ENCODE data around the gene EFNA5.
"Not testable (repeated sequence)": the region's sequence is repeated elsewhere in the genome, so short reads cannot be mapped to it uniquely, and the experiment has no call there.

The EFNA5 gene

DNA sequence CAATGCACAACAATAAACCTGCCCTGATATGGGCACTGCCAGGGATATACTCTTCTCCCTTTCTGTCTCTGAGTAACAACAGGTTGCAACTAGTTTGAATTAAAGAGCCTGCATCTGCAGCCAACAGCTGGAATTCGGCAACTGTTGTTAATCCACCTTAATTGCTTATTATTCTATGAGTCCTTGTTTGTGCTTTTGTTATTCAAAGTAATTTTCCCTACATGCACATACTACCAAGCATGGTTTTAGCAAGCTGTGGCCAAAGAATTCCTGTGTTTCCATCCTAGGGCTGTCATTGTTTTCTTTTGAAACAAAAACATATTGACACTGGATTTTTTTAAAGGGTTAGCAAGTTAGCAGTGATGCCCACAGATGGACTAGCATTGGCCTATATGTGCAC lies 171.5 kb downstream of the EFNA5 start:
- no peak overlapping the region for H3K27ac Mint-ChIP-seq
- peaks cover 8% of the 10 kb centered on the region for H3K4me1 Mint-ChIP-seq (ENCODE audit: low read depth)
- no peak overlapping the region for H3K4me3 Mint-ChIP-seq
- H3K27me3 Mint-ChIP-seq, result peaks cover 17% of the 10 kb centered on the region
- H3K9me3 Mint-ChIP-seq, result no peaks in the 10 kb centered on the region
- no peaks in the 10 kb centered on the region for H3K36me3 Mint-ChIP-seq (ENCODE audit: low read depth)
- DNase-seq, result no peak

- no peaks in the 10 kb centered on the region for H3K36me3 Mint-ChIP-seq (ENCODE audit: low read depth)
- H3K27ac Mint-ChIP-seq, result no peak overlapping the region
- H3K27me3 Mint-ChIP-seq, result no peaks in the 10 kb centered on the region
- DNase-seq, result no peak
- no peak overlapping the region for H3K4me3 Mint-ChIP-seq
- H3K4me1 Mint-ChIP-seq (ENCODE audit: low read depth), result no peaks in the 10 kb centered on the region
- H3K9me3 Mint-ChIP-seq, result no peaks in the 10 kb centered on the region
These were observed 174.3 kb downstream of the EFNA5 start for GRCh38 chr5:107496466-107496865.

- not testable (repeated sequence) for H3K4me1 Mint-ChIP-seq (ENCODE audit: low read depth); H3K36me3 Mint-ChIP-seq (ENCODE audit: low read depth); H3K27me3 Mint-ChIP-seq; H3K27ac Mint-ChIP-seq; DNase-seq; H3K9me3 Mint-ChIP-seq; H3K4me3 Mint-ChIP-seq
These were observed 176.6 kb downstream of the EFNA5 start for GRCh38 chr5:107494129-107494528.

- H3K9me3 Mint-ChIP-seq, result peaks cover 18% of the 10 kb centered on the region
- no peak for DNase-seq
- peaks cover 24% of the 10 kb centered on the region for H3K27me3 Mint-ChIP-seq
- H3K27ac Mint-ChIP-seq, result no peak overlapping the region
- H3K36me3 Mint-ChIP-seq (ENCODE audit: low read depth), result no peaks in the 10 kb centered on the region
- H3K4me1 Mint-ChIP-seq (ENCODE audit: low read depth), result peaks cover 22% of the 10 kb centered on the region
- no peak overlapping the region for H3K4me3 Mint-ChIP-seq
These were observed 183.6 kb downstream of the EFNA5 start for GRCh38 chr5:107487056-107487542.

GRCh38 chr5:107486489-107486888 lies 184.2 kb downstream of the EFNA5 start:
- peaks cover 22% of the 10 kb centered on the region for H3K4me1 Mint-ChIP-seq (ENCODE audit: low read depth)
- H3K36me3 Mint-ChIP-seq (ENCODE audit: low read depth), result no peaks in the 10 kb centered on the region
- H3K4me3 Mint-ChIP-seq, result no peak overlapping the region
- H3K27ac Mint-ChIP-seq, result peak overlapping the region; percentile 26
- H3K9me3 Mint-ChIP-seq, result peaks cover 18% of the 10 kb centered on the region
- peaks cover 24% of the 10 kb centered on the region for H3K27me3 Mint-ChIP-seq
- DNase-seq, result peak; percentile 31

GRCh38 chr5:107485184-107485583 lies 185.6 kb downstream of the EFNA5 start:
- H3K4me3 Mint-ChIP-seq, result no peak overlapping the region
- peaks cover 18% of the 10 kb centered on the region for H3K9me3 Mint-ChIP-seq

DNA sequence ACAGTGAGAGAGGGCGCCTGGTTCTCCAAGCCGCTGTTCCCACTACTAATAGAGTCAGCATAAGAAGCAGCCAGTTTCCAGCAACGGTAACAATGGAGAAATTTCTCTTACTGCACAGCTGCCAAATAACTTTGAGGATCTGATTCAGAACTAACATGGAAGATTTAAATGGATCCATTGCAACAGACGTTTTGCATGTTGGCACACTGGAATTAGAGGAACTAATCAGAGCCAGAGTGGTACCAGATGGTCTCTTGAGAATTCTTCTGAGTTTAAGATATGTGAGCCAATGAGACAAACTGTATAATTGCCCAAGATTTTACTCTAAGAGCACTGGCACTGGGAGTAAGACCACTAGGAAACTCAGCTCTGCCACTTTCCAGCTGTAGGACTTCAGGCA lies 186.5 kb downstream of the EFNA5 start:
- no peak overlapping the region for H3K27ac Mint-ChIP-seq
- no peak for DNase-seq
- H3K4me3 Mint-ChIP-seq, result no peak overlapping the region
- peaks cover 22% of the 10 kb centered on the region for H3K4me1 Mint-ChIP-seq (ENCODE audit: low read depth)
- H3K36me3 Mint-ChIP-seq (ENCODE audit: low read depth), result no peaks in the 10 kb centered on the region
- H3K27me3 Mint-ChIP-seq, result peaks cover 33% of the 10 kb centered on the region
- H3K9me3 Mint-ChIP-seq, result peaks cover 18% of the 10 kb centered on the region

More at GRCh38 chr5:107485184-107485583, 185.6 kb downstream of the EFNA5 start:
- Mint-ChIP-seq H3K36me3 (ENCODE audit: low read depth) (no peaks in the 10 kb centered on the region), H3K4me1 (ENCODE audit: low read depth) (peaks cover 22% of the 10 kb centered on the region), H3K27me3 (peaks cover 33% of the 10 kb centered on the region), H3K27ac (no peak overlapping the region)
- no peak for DNase-seq

GRCh38 chr5:107483231-107484024 lies 187.3 kb downstream of the EFNA5 start:
- H3K27ac Mint-ChIP-seq, result no peak overlapping the region

GRCh38 chr5:107478068-107478641 lies 192.6 kb downstream of the EFNA5 start:
- H3K36me3 Mint-ChIP-seq (ENCODE audit: low read depth), result no peaks in the 10 kb centered on the region
- peaks cover 5% of the 10 kb centered on the region for H3K4me1 Mint-ChIP-seq (ENCODE audit: low read depth)

More at GRCh38 chr5:107483231-107484024, 187.3 kb downstream of the EFNA5 start:
- peaks cover 22% of the 10 kb centered on the region for H3K4me1 Mint-ChIP-seq (ENCODE audit: low read depth)
- no peak for DNase-seq
- peaks cover 33% of the 10 kb centered on the region for H3K27me3 Mint-ChIP-seq
- H3K9me3 Mint-ChIP-seq, result peaks cover 18% of the 10 kb centered on the region
- H3K36me3 Mint-ChIP-seq (ENCODE audit: low read depth), result no peaks in the 10 kb centered on the region
- H3K4me3 Mint-ChIP-seq, result no peak overlapping the region

GRCh38 chr5:107477492-107477891 lies 193.2 kb downstream of the EFNA5 start:
- no peak overlapping the region for H3K27ac Mint-ChIP-seq
- no peaks in the 10 kb centered on the region for H3K36me3 Mint-ChIP-seq (ENCODE audit: low read depth)

More at GRCh38 chr5:107478068-107478641, 192.6 kb downstream of the EFNA5 start:
- peaks cover 16% of the 10 kb centered on the region for H3K27me3 Mint-ChIP-seq
- no peak overlapping the region for H3K27ac Mint-ChIP-seq
- H3K4me3 Mint-ChIP-seq, result no peak overlapping the region
- no peaks in the 10 kb centered on the region for H3K9me3 Mint-ChIP-seq
- DNase-seq, result no peak

DNA sequence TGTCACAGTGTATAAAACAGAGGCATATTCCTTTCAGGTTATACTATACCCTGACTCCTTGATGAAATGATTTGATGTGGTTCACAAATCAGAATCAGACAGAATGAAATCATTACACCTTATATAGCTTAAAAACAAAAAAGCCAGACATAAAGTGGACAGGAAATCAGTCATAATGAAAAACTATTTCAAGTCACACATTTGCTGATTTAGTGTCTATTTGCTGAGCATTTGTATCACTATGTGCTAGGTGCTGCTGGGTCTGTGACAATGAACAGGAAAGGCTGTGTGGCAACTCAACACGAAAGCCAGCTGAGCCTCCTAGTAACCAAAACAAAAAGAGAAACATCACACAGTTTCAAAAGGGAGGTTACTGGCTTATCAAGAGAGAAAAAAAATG lies 194.0 kb downstream of the EFNA5 start:
- Mint-ChIP-seq H3K27me3 (peaks cover 16% of the 10 kb centered on the region), H3K4me3 (no peak overlapping the region), H3K9me3 (no peaks in the 10 kb centered on the region), H3K36me3 (ENCODE audit: low read depth) (no peaks in the 10 kb centered on the region), H3K4me1 (ENCODE audit: low read depth) (peaks cover 5% of the 10 kb centered on the region), H3K27ac (peak overlapping the region; percentile 5)
- DNase-seq, result no peak

More at GRCh38 chr5:107477492-107477891, 193.2 kb downstream of the EFNA5 start:
- H3K4me1 Mint-ChIP-seq (ENCODE audit: low read depth), result peaks cover 5% of the 10 kb centered on the region
- no peak for DNase-seq
- peaks cover 16% of the 10 kb centered on the region for H3K27me3 Mint-ChIP-seq
- no peak overlapping the region for H3K4me3 Mint-ChIP-seq
- no peaks in the 10 kb centered on the region for H3K9me3 Mint-ChIP-seq

DNA sequence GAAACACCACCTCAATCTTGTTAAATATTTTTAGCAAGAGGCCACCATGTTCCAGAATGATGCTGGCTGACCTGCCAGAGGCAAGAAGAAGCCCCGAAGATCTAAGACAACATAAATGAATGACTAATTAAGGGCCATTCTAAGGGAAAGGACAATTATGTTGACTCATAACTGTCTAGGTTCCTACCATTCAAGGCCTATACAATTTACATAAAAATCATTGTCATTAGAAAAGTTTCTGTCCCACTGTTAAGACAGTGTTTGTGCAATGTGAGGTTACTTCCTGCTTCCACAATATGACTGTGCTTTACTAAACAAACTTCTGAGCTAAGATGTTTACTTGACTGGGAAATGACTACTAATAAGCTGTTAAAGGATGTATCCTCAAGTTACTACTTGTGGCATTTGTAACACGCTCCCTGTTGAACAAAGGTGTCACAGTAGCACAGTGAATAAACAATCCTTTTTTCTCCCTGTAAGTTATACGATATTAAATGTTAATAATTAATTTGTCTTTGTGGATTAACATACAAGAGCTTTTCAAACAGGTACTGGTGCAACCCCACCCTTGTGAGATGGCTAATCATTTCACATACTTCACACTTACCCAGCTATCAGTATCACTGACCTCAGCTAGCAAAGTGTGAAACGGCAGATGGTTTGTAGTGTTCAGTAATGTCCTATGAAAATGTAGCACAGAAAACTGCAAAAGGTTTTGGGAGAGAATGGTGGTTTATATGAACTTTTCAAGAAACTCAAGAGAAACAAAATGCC lies 195.8 kb downstream of the EFNA5 start:
- DNase-seq, result no peak
- Mint-ChIP-seq H3K9me3 (no peaks in the 10 kb centered on the region), H3K4me3 (no peak overlapping the region), H3K27ac (no peak overlapping the region), H3K4me1 (ENCODE audit: low read depth) (peaks cover 5% of the 10 kb centered on the region), H3K36me3 (ENCODE audit: low read depth) (no peaks in the 10 kb centered on the region), H3K27me3 (peaks cover 7% of the 10 kb centered on the region)

DNA sequence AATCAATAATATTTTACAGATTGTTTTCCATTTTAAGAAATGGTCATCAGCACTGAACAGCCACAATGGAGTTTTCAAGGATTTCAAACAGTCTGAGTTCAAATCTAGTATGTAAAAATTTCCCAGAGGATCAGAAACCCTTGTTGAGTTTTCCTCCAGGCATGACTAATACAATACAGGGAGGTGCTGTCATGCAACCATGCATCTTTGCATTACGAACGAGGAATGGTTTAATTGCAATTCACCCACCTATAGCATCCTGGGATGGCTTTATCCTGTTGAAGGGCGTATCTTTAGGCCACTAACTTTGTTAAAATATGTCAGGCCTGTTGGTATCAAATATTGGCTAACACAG lies 196.4 kb downstream of the EFNA5 start:
- H3K9me3 Mint-ChIP-seq, result no peaks in the 10 kb centered on the region
- DNase-seq, result no peak
- H3K27ac Mint-ChIP-seq, result no peak overlapping the region
- H3K4me1 Mint-ChIP-seq (ENCODE audit: low read depth), result peaks cover 9% of the 10 kb centered on the region
- peaks cover 3% of the 10 kb centered on the region for H3K27me3 Mint-ChIP-seq
- H3K36me3 Mint-ChIP-seq (ENCODE audit: low read depth), result no peaks in the 10 kb centered on the region
- no peak overlapping the region for H3K4me3 Mint-ChIP-seq

DNA sequence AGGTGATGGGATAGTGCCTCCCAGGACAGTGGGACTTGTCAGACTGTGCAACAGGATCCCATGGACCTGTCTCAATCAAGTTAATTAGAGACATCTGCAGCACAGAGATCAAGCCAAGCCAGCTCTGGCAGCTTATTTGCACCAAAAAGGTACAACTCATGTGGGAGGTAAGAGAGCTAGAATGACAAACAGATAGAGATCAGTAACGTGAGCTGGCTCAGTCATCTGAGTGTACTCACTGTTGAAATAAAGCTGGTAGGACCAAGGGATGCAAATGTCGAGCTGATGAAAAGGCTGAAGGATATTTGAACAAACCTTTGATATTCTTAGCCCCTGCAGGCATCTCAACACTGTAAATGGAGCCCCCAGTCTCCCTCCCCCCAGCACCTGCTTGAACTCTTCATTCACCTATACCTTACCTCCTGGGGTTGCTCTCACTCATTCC lies 198.1 kb downstream of the EFNA5 start:
- H3K4me3 Mint-ChIP-seq, result no peak overlapping the region
- peaks cover 4% of the 10 kb centered on the region for H3K27me3 Mint-ChIP-seq
- DNase-seq, result no peak
- no peaks in the 10 kb centered on the region for H3K36me3 Mint-ChIP-seq (ENCODE audit: low read depth)
- H3K27ac Mint-ChIP-seq, result no peak overlapping the region
- H3K9me3 Mint-ChIP-seq, result no peaks in the 10 kb centered on the region
- peaks cover 12% of the 10 kb centered on the region for H3K4me1 Mint-ChIP-seq (ENCODE audit: low read depth)

DNA sequence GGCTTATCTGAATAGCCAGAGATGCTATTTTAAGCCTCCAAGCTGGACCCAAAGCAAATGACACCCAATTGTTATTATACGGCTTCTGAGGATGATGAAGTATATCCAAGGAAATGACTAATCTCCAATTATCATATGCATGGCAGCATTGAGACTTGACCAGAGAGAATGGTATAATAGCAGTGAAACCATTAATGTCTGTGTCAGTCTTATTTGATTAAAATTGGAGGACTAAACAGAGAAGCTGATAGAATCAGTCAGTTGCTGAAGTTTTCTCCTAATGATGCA lies 200.5 kb downstream of the EFNA5 start:
- Mint-ChIP-seq H3K9me3 (no peaks in the 10 kb centered on the region), H3K27ac (no peak overlapping the region), H3K4me1 (ENCODE audit: low read depth) (peaks cover 7% of the 10 kb centered on the region), H3K36me3 (ENCODE audit: low read depth) (no peaks in the 10 kb centered on the region), H3K4me3 (no peak overlapping the region), H3K27me3 (peaks cover 9% of the 10 kb centered on the region)
- no peak for DNase-seq
